Neuronal stem cell (in vitro differentiated cells): ENCODE data around the gene KIAA1549.

Experiments used
- DNase-seq: peaks from one replicate; pipeline ENCODE4 v3.0.0-alpha.2; 2013; ENCODE audit warnings: low spot score
- H2AFZ ChIP-seq: one replicate; pipeline ENCODE4 v1.6.1; 2013; ENCODE audit warnings: mild to moderate bottlenecking, low read length, inconsistent platforms
- H2AK5ac ChIP-seq: 2 replicates; pipeline ENCODE4 v1.6.1; 2013; ENCODE audit warnings: low read depth, mild to moderate bottlenecking, inconsistent platforms, low read length, moderate library complexity, mixed read lengths
- H2BK120ac ChIP-seq: 2 replicates; pipeline ENCODE4 v1.6.1; 2013; ENCODE audit warnings: low read depth, mild to moderate bottlenecking, inconsistent platforms, low read length, moderate library complexity, mixed read lengths
- H2BK12ac ChIP-seq: one replicate; pipeline ENCODE4 v1.6.1; 2013; ENCODE audit warnings: low read length, inconsistent platforms
- H2BK15ac ChIP-seq: 2 replicates; pipeline ENCODE4 v1.6.1; 2013; ENCODE audit warnings: mild to moderate bottlenecking, low read length, inconsistent platforms, mixed read lengths
- H2BK5ac ChIP-seq: one replicate; pipeline ENCODE4 v1.6.1; 2013; ENCODE audit warnings: inconsistent platforms, mild to moderate bottlenecking, low read length, moderate library complexity
- H3K14ac ChIP-seq: one replicate; pipeline ENCODE4 v1.6.1; 2013; ENCODE audit warnings: low read length, inconsistent platforms
- H3K18ac ChIP-seq: 2 replicates; pipeline ENCODE4 v1.6.1; 2013; ENCODE audit warnings: low read length, inconsistent platforms
- H3K23ac ChIP-seq: 2 replicates; pipeline ENCODE4 v1.6.1; 2013; ENCODE audit warnings: low read depth, mild to moderate bottlenecking, mixed read lengths, low read length, inconsistent platforms; ENCODE audit not compliant: poor library complexity
- H3K27ac ChIP-seq: replicated peaks from 3 replicates; pipeline ENCODE4 v1.5.1; 2013; ENCODE audit warnings: low read length, inconsistent platforms
- H3K27me3 ChIP-seq, 3 experiments: 2 replicates each; pipeline ENCODE4 v1.6.1; 2013; ENCODE audit warnings: low read length in 3 of 3, mild to moderate bottlenecking in 2 of 3, inconsistent platforms in 1 of 3, low read depth in 1 of 3, mixed read lengths in 1 of 3, moderate library complexity in 1 of 3; ENCODE audit not compliant: control insufficient read depth in 3 of 3, insufficient read depth in 3 of 3
- H3K36me3 ChIP-seq, 2 donors: replicated peaks in 1 of 2; 2 replicates each; pipeline ENCODE4 v1.6.1; 2013; ENCODE audit warnings: low read length in 2 of 2; ENCODE audit not compliant: control insufficient read depth in 2 of 2, insufficient read depth in 2 of 2
- H3K4ac ChIP-seq: 2 replicates; pipeline ENCODE4 v1.6.1; 2013; ENCODE audit warnings: inconsistent platforms, mild to moderate bottlenecking, low read length, moderate library complexity
- H3K4me1 ChIP-seq, 2 donors: 1 replicate in 1 of 2; 2 replicates in 1 of 2; pipeline ENCODE4 v1.6.1; 2013; ENCODE audit warnings: low read length in 2 of 2, low read depth in 1 of 2; ENCODE audit not compliant: control insufficient read depth in 2 of 2, insufficient read depth in 1 of 2
- H3K4me2 ChIP-seq: one replicate; pipeline ENCODE4 v1.6.1; 2013; ENCODE audit warnings: mild to moderate bottlenecking, low read length, inconsistent platforms; ENCODE audit not compliant: insufficient read depth, poor library complexity, severe bottlenecking
- H3K4me3 ChIP-seq, 2 donors: 2 replicates each; pipeline ENCODE4 v1.5.1; 2013; ENCODE audit warnings: low read length in 2 of 2, mild to moderate bottlenecking in 2 of 2, inconsistent platforms in 1 of 2, moderate library complexity in 1 of 2
- H3K79me1 ChIP-seq: one replicate; pipeline ENCODE4 v1.6.1; 2013; ENCODE audit warnings: low read depth, mild to moderate bottlenecking, inconsistent platforms, low read length, moderate library complexity
- H3K9ac ChIP-seq: one replicate; pipeline ENCODE4 v1.6.1; 2013; ENCODE audit warnings: mild to moderate bottlenecking, low read depth, low read length, inconsistent platforms; ENCODE audit not compliant: poor library complexity
- H3K9me3 ChIP-seq, 2 donors: replicated peaks in 1 of 2; 2 replicates each; pipeline versions ENCODE3 to v1.6.1; 2013; ENCODE audit warnings: low read length in 2 of 2, mild to moderate bottlenecking in 2 of 2, inconsistent platforms in 1 of 2, low read depth in 1 of 2, mixed read lengths in 1 of 2, moderate library complexity in 1 of 2; ENCODE audit not compliant: control insufficient read depth in 2 of 2, insufficient read depth in 1 of 2
- H4K8ac ChIP-seq: one replicate; pipeline ENCODE4 v1.6.1; 2013; ENCODE audit warnings: low read depth, mild to moderate bottlenecking, inconsistent platforms, low read length, moderate library complexity
- H4K91ac ChIP-seq: one replicate; pipeline ENCODE4 v1.6.1; 2013; ENCODE audit warnings: low read length, low read depth, mild to moderate bottlenecking, inconsistent platforms; ENCODE audit not compliant: poor library complexity
- WGBS, 2 donors: extraction: QIAGEN DNeasy Blood & Tissue Kit; methylation state at CpG; one replicate each; pipeline ENCODE4 v1.1.7; 2013; ENCODE audit warnings: missing lambda C conversion rate in 2 of 2, mixed read lengths in 1 of 2; ENCODE audit not compliant: insufficient read length in 2 of 2, insufficient replicate concordance in 1 of 2; ENCODE audit errors: extremely low coverage in 2 of 2; 5-methylcytosine and 5-hydroxymethylcytosine counted together

KIAA1549 gene

DNA sequence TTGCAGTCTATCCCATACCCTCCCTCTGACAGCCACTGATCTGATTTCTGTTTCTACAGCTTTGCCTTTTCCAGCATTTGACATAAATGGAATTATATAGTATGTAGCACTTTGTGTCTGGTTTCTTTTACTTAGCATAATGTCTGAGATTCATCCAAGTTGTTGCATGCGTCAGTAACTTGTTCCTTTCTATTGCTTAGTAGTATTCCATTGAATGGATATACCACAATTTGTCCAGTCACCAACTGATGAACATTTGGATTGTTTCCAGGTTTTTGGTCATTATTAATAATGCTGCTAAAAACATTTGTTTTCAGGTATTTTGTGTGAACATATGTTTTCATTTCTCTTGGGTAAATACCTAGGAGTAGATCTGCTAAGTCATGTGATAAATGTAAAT is 6.5 kb upstream of the KIAA1549 start:
- no CpG with 5 or more reads among the region's 1 CpG for WGBS, 2 donors
- Histone ChIP-seq H3K27ac (no peak overlapping the region), H3K79me1 (no peaks in the 10 kb centered on the region), H4K91ac (no peak overlapping the region), H3K36me3 (no peaks in the 10 kb centered on the region), H3K18ac (no peak overlapping the region), H2AFZ (no peak overlapping the region), H4K8ac (no peak overlapping the region), H3K14ac (no peak overlapping the region), H3K4me1 (peaks cover 0 to 5% of the 10 kb centered on the region in 2 donors), H3K4me3 (no peak overlapping the region), H3K4ac (no peak overlapping the region), H2BK5ac (no peak overlapping the region), H3K4me2 (no peak overlapping the region), H2BK15ac (no peak overlapping the region), H2AK5ac (no peak overlapping the region), H3K23ac (no peak overlapping the region), H2BK120ac (no peak overlapping the region), H3K27me3 (no peaks in the 10 kb centered on the region), H3K9ac (no peak overlapping the region), H3K9me3 (peaks cover 4 to 8% of the 10 kb centered on the region in 2 donors), H2BK12ac (no peak overlapping the region)
- DNase-seq: no peak

DNA sequence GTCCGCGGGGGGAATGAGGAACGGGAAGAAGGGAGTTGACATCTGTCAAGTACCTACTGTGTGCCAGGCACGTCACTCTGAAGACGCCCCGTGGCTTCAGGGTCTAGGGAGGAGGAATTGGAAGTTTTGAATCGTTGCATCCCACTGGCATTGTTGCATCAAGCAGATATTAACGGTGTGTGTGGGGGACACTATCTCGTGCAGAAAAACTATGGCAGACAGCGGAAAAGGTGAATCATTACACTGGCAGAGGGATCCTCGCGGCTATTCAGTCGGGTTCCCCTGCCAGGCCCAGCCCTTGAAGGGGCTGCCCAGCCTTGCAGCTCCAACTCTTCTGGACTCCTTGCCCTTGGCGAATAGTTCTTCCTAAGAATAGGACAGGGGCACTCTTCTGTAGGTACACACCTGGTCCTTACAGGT is 1.0 kb upstream of the KIAA1549 start:
- Histone ChIP-seq H2BK12ac (no peak overlapping the region), H3K36me3 (peaks cover 1 to 4% of the 10 kb centered on the region in 2 donors), H3K27me3 (no peaks in the 10 kb centered on the region), H3K9ac (no peak overlapping the region), H3K27ac (no peak overlapping the region), H2BK120ac (peak overlapping the region; percentile 62), H3K14ac (no peak overlapping the region), H3K79me1 (peaks cover 6% of the 10 kb centered on the region), H3K4me1 (peaks cover 12 to 14% of the 10 kb centered on the region in 2 donors), H2BK5ac (no peak overlapping the region), H3K4me2 (peak overlapping the region; percentile 81), H3K4me3 (peak overlapping the region; percentile 88 to 91), H4K91ac (peak overlapping the region; percentile 87), H4K8ac (no peak overlapping the region), H3K4ac (no peak overlapping the region), H2AK5ac (peak overlapping the region; percentile 1), H3K18ac (peak overlapping the region; percentile 95), H3K9me3 (no peaks in the 10 kb centered on the region), H2AFZ (peak overlapping the region; percentile 98), H2BK15ac (no peak overlapping the region), H3K23ac (peak overlapping the region; percentile 96)
- WGBS, 2 donors: no CpG with 5 or more reads among the region's 14 CpGs
- DNase-seq: no peak

DNA sequence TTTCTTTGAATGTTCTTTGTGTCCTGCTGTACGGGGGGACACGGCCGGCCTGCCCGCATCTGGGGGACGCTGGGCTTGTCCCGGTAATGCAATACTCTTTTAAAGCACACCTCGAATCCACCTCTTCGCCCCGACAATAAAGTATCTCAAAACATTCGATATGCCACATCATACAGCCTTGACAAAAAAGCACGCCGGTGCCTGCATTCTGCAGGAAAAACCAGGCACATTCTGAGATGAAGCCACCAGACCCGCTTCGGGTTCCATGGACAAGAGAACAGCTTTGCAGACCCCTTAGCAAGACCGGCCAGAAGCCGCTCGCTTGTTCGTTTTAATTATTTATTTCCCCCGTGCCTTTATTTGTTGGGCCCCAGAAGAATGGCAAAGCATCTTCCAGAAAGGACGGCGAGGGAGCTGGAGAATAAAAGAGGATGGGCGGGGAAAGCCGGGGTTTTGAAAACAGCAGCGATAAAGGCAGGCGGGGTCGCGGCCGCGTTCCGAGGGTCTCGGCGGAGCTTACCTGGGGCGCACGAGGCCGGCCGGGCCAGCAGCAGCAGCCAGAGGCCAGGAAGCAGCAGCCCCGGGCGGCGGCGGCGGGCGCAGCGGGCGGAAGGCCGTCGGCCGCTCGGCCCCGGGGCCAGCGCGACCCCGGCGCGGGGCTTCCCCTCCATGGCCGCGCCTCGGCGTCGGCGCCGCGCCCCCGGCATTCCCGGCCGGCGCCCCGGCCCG is 462 bp downstream of the KIAA1549 start:
- Histone ChIP-seq H3K27me3 (no peaks in the 10 kb centered on the region), H4K91ac (no peak overlapping the region), H3K4me1 (peaks cover 13 to 15% of the 10 kb centered on the region in 2 donors), H3K18ac (peak overlapping the region; percentile 94), H2BK15ac (no peak overlapping the region), H4K8ac (no peak overlapping the region), H3K36me3 (peaks cover 1 to 4% of the 10 kb centered on the region in 2 donors), H3K4me3 (peak overlapping the region; percentile 88 to 91), H3K79me1 (peaks cover 6% of the 10 kb centered on the region), H2BK120ac (no peak overlapping the region), H2BK12ac (no peak overlapping the region), H3K4ac (no peak overlapping the region), H3K4me2 (peak overlapping the region; percentile 79), H3K14ac (peak overlapping the region; percentile 89), H2BK5ac (peak overlapping the region; percentile 26), H3K23ac (no peak overlapping the region), H3K27ac (peak overlapping the region; percentile 70), H3K9ac (peak overlapping the region; percentile 87), H2AFZ (peak overlapping the region; percentile 93), H3K9me3 (no peaks in the 10 kb centered on the region), H2AK5ac (peak overlapping the region; percentile 38)
- no peak for DNase-seq
- no CpG with 5 or more reads among the region's 68 CpGs for WGBS, 2 donors

GRCh38 chr7:138979988-138980562 is 1.1 kb downstream of the KIAA1549 start:
- Histone ChIP-seq H3K4ac (no peak overlapping the region), H2AFZ (peak overlapping the region; percentile 93), H4K8ac (no peak overlapping the region), H3K4me2 (peak overlapping the region; percentile 79), H2BK5ac (no peak overlapping the region), H3K18ac (peak overlapping the region; percentile 94), H3K14ac (no peak overlapping the region), H2BK12ac (no peak overlapping the region), H4K91ac (no peak overlapping the region), H3K27me3 (no peaks in the 10 kb centered on the region), H3K23ac (no peak overlapping the region), H3K79me1 (peaks cover 6% of the 10 kb centered on the region), H3K9me3 (no peaks in the 10 kb centered on the region), H3K9ac (peak overlapping the region; percentile 46), H2AK5ac (peak overlapping the region; percentile 38), H3K36me3 (peaks cover 1 to 4% of the 10 kb centered on the region in 2 donors), H2BK120ac (no peak overlapping the region), H2BK15ac (no peak overlapping the region), H3K4me1 (peaks cover 18 to 20% of the 10 kb centered on the region in 2 donors), H3K4me3 (peak overlapping the region; percentile 88 to 91), H3K27ac (no peak overlapping the region)
- no peak for DNase-seq
- no CpG with 5 or more reads among the region's 9 CpGs for WGBS, 2 donors
